Neutrophil (primary cell): ENCODE results near the gene ELMO1.
A peak's percentile ranks its signal among the peaks of the same experiment; 100 is the strongest.

Source experiments
- H3K27ac ChIP-seq: fragments of 200-600 bp; sonication (generic); 2 replicates; pipeline ENCODE4 v1.5.1; 2016; ENCODE audit warnings: mild to moderate bottlenecking, moderate library complexity
- H3K27me3 ChIP-seq: fragments of 200-600 bp; sonication (generic); 2 replicates; pipeline ENCODE4 v1.6.0; 2016; ENCODE audit warnings: mild to moderate bottlenecking
- H3K36me3 ChIP-seq: fragments of 200-600 bp; sonication (generic); 2 replicates; pipeline ENCODE4 v1.5.1; 2017
- H3K4me1 ChIP-seq, 2 experiments: fragments of 200-600 bp in 1 of 2; sonication (generic) in 1 of 2; 1 replicate in 1 of 2; 2 replicates in 1 of 2; pipeline versions ENCODE4 v1.5.1 to v1.6.1; 2013 to 2016; ENCODE audit warnings: low read depth in 1 of 2, low read length in 1 of 2, mild to moderate bottlenecking in 1 of 2, moderate library complexity in 1 of 2; ENCODE audit not compliant: control insufficient read depth in 1 of 2, insufficient read depth in 1 of 2
- H3K4me3 ChIP-seq, 2 experiments: fragments of 200-600 bp in 1 of 2; sonication (generic) in 1 of 2; 1 replicate in 1 of 2; 2 replicates in 1 of 2; pipeline ENCODE4 v1.5.1; 2013 to 2016; ENCODE audit warnings: low read depth in 1 of 2, low read length in 1 of 2, mild to moderate bottlenecking in 1 of 2, moderate library complexity in 1 of 2
- H3K9me3 ChIP-seq: fragments of 200-600 bp; sonication (generic); 2 replicates; pipeline ENCODE4 v1.5.1; 2016
- TF ChIP-seq, protein P1 (sequence below): fragments of 200-600 bp; sonication (generic); IDR thresholded peaks from 2 replicates; pipeline ENCODE4 v1.5.1; 2016; ENCODE audit warnings: antibody characterized with exemption

Gene ELMO1

DNA sequence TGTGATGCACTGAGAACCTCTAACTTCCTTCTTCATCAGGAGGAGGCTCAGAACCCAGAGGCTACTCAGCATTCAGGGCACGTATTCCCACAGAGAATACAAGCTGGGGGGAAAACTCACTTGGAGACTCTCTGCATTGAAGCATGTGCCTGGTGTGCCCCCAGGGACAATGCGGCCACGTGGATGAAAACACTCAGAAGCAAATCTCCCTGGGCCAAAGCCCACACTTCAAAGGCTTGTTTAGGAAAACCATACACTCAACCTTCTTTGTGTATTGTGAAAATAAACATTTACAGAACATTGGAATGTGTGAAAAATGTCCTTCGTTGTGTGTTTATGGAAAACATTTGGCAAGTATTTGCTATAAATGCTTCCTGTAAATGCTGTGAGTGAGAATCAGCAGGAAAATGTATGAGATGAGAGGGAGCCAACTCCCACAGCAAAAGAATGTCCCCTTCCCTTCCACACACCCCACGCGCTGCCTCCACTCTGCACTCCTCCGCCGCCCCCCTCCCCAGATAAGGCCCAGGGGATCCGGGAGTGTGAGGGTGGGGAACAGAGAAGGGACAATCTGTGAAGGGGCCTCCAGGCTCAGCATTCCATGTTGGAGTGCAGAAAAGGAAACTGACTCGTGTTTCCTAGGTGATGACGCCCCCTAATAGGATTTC is 339.5 kb downstream of the ELMO1 start:
- Histone ChIP-seq H3K4me1 (peaks cover 9 to 17% of the 10 kb centered on the region in 2 experiments), H3K4me3 (no peak overlapping the region), H3K9me3 (no peaks in the 10 kb centered on the region)

GRCh38 chr7:37108615-37109014 is 340.0 kb downstream of the ELMO1 start:
- Histone ChIP-seq H3K4me1 (peaks cover 9 to 17% of the 10 kb centered on the region in 2 experiments), H3K27me3 (no peaks in the 10 kb centered on the region), H3K27ac (peak overlapping the region; percentile 38), H3K4me3 (no peak overlapping the region), H3K36me3 (no peaks in the 10 kb centered on the region), H3K9me3 (no peaks in the 10 kb centered on the region)
- TF ChIP-seq, protein P1, sequence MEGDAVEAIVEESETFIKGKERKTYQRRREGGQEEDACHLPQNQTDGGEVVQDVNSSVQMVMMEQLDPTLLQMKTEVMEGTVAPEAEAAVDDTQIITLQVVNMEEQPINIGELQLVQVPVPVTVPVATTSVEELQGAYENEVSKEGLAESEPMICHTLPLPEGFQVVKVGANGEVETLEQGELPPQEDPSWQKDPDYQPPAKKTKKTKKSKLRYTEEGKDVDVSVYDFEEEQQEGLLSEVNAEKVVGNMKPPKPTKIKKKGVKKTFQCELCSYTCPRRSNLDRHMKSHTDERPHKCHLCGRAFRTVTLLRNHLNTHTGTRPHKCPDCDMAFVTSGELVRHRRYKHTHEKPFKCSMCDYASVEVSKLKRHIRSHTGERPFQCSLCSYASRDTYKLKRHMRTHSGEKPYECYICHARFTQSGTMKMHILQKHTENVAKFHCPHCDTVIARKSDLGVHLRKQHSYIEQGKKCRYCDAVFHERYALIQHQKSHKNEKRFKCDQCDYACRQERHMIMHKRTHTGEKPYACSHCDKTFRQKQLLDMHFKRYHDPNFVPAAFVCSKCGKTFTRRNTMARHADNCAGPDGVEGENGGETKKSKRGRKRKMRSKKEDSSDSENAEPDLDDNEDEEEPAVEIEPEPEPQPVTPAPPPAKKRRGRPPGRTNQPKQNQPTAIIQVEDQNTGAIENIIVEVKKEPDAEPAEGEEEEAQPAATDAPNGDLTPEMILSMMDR = no peak

More for the DNA sequence above, 339.5 kb downstream of the ELMO1 start:
- no peaks in the 10 kb centered on the region for H3K36me3 ChIP-seq
- no peaks in the 10 kb centered on the region for H3K27me3 ChIP-seq
- H3K27ac ChIP-seq = peak overlapping the region; percentile 38
- TF ChIP-seq, protein P1 = no peak

DNA sequence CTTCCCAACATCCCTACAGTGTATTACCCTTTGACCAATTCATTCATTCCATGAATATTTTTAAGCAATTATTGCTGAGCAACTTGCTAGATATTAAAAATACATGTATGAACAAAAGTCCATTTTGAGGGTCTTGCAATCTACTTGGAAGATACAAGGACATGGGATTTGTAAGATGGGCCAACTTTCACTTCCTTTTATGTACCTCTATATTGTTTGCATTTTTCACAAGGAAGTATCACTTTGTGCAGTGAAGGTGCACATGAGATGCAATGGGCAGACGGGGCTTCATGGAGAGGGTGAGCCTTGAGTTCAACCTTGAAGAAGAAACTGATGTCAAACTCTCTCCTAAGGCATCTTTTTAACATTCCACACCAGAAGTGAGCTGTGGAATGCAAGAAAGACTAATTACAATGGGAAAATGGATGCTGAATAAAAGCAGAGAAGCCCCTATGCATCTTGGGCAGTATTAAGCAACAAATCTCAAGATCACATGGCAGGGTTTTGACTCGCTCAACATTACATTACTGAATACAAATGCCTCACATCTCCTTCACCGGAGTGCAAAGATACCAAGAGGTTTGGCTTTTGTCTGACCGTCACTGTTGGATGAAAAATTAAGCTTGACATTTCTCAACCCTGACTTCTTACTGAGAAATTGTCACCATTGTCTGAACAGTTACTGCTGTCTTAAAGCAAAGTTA is 341.5 kb downstream of the ELMO1 start:
- Histone ChIP-seq H3K27ac (no peak overlapping the region), H3K27me3 (no peaks in the 10 kb centered on the region), H3K4me3 (no peak overlapping the region), H3K4me1 (peaks cover 9 to 17% of the 10 kb centered on the region in 2 experiments), H3K36me3 (no peaks in the 10 kb centered on the region), H3K9me3 (no peaks in the 10 kb centered on the region)
- TF ChIP-seq, protein P1 = no peak

- Histone ChIP-seq H3K4me1 (peaks cover 9 to 17% of the 10 kb centered on the region in 2 experiments), H3K9me3 (no peaks in the 10 kb centered on the region), H3K27ac (peak overlapping the region; percentile 21), H3K36me3 (no peaks in the 10 kb centered on the region), H3K4me3 (no peak overlapping the region), H3K27me3 (no peaks in the 10 kb centered on the region)
- TF ChIP-seq, protein P1 = no peak
Observed at GRCh38 chr7:37105762-37106161, 342.9 kb downstream of the ELMO1 start.

GRCh38 chr7:37104822-37105518 is 343.7 kb downstream of the ELMO1 start:
- no peak overlapping the region for H3K4me3 ChIP-seq
- TF ChIP-seq, protein P1 = no peak
- peaks cover 7 to 13% of the 10 kb centered on the region in 2 experiments for H3K4me1 ChIP-seq
- H3K36me3 ChIP-seq = no peaks in the 10 kb centered on the region
- no peaks in the 10 kb centered on the region for H3K27me3 ChIP-seq
- H3K9me3 ChIP-seq = no peaks in the 10 kb centered on the region
- H3K27ac ChIP-seq = peak overlapping the region; percentile 21
